H1 (cell line): ENCODE measurements around the gene S100PBP. TPM values are rescaled to one million over a fixed set of nuclear protein-coding genes. Genes with fewer than 3 reads are reported as not detected.

Experiments used
- ATF2 ChIP-seq: IDR thresholded peaks from 2 replicates; pipeline ENCODE4 v1.6.1; 2012; ENCODE audit warnings: low read length, inconsistent platforms
- CHD2 ChIP-seq: IDR thresholded peaks from 2 replicates; pipeline ENCODE4 v1.6.1; 2012; ENCODE audit warnings: low read length, improper control_type of control experiment
- FOSL1 ChIP-seq: IDR thresholded peaks from 2 replicates; pipeline ENCODE4 v1.6.1; 2011; ENCODE audit warnings: mild to moderate bottlenecking, low read depth, low read length, moderate library complexity; ENCODE audit not compliant: insufficient read depth
- JUND ChIP-seq: IDR thresholded peaks from 2 replicates; pipeline ENCODE4 v1.6.1; 2011; ENCODE audit warnings: mild to moderate bottlenecking, improper control_type of control experiment, low read length
- KDM5A ChIP-seq: fragments of 200-600 bp; IDR thresholded peaks from 2 replicates; pipeline ENCODE4 v1.7.1; 2012; ENCODE audit warnings: mild to moderate bottlenecking, low read length, inconsistent platforms, mixed read lengths
- SP1 ChIP-seq: IDR thresholded peaks from 2 replicates; pipeline ENCODE4 v1.6.1; 2011; ENCODE audit warnings: low read depth, low read length
- ZNF274 ChIP-seq: IDR thresholded peaks from 2 replicates; pipeline ENCODE4 v1.7.0; 2012; ENCODE audit warnings: low read length, borderline replicate concordance; ENCODE audit errors: extremely low read depth
- polyA plus RNA-seq, 7 experiments: library from polyadenylated mRNA; depleted of rRNA in 3 of 7; stranded (reverse) in 5 of 7; unstranded in 2 of 7; fragments of >200 nt in 5 of 7; fragments of 200-250 nt in 2 of 7; gene quantifications; 1 replicate in 5 of 7; 2 replicates in 1 of 7; 4 replicates in 1 of 7; pipeline versions ENCODE4 v1.2.1 to v1.2.3, GENCODE V29; 2011 to 2013; ENCODE audit warnings: missing spikeins in 2 of 7, mixed read lengths in 2 of 7
- total RNA-seq: library from RNA; stranded (reverse); fragmentation: NEBNext Ultra II Directional; extraction: Animal tissue kit (Norgen Biotek cat#: 25700); gene quantifications from 2 replicates; pipeline ENCODE4 v1.2.1, GENCODE V29; 2021

S100PBP gene
- total and polyA plus RNA-seq, 2 of the 8 experiments (the other 6 are each of a cell fraction or from before 2014, with no cell fraction given): 43.8 to 68.3 TPM

GRCh38 chr1:32798191-32798590 is 19.3 kb upstream of the S100PBP start (continued):
- TF ChIP-seq ATF2 (no peak), SP1 (no peak), FOSL1 (no peak), CHD2 (no peak), KDM5A (no peak), JUND (no peak), ZNF274 (no peak)
